GM18507 (cell line): ENCODE results near the gene MLLT1.

Source experiments
- DNase-seq: peaks from one replicate; pipeline ENCODE4 v3.0.0; 2011; ENCODE audit warnings: low read depth; ENCODE audit not compliant: insufficient read length; ENCODE audit errors: extremely low spot score
- FAIRE-seq: peaks from 2 replicates; lab custom pipeline; 2011; peaks lifted over from hg19 to GRCh38; lab: Jason Lieb, UNC

The MLLT1 gene

GRCh38 chr19:6216236-6216995 lies 63.4 kb downstream of the MLLT1 start:
- no peak for DNase-seq
- FAIRE-seq: no peak

GRCh38 chr19:6215701-6216235 lies 64.0 kb downstream of the MLLT1 start:
- FAIRE-seq (no peak), DNase-seq (no peak)

DNA sequence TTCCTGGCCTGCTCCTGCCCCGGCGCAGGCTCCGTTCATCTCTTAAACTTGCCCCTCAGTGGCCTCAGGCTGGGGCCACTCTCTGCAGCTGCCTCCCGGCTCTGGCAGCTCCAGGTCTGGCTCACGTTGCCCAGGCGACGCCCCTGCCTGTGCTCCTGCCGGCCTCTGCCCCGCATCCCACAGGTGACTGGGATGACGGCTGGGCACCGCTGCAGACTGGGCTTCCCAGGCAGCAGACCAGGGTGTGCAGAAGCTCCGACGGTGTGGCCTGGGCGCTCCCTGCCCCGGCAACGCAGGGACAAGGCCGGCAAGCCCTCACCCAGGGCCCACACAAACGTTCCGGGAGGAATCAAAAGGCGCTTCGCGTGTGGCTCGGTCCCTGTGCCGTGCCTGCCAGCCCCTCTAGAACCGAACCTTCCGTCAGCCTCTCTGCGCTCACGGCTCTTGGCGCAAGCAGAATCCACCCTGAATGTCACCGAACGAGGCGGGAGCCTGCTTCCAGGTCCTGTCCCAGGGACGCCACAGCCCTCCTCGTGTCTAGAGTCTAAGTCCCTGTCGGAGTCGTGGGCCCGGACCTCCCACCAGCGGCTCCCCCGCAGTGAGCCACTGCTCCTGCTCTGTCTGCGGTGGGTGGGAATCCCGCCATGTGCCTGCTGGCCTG lies 64.8 kb downstream of the MLLT1 start:
- no peak for DNase-seq
- no peak for FAIRE-seq

DNA sequence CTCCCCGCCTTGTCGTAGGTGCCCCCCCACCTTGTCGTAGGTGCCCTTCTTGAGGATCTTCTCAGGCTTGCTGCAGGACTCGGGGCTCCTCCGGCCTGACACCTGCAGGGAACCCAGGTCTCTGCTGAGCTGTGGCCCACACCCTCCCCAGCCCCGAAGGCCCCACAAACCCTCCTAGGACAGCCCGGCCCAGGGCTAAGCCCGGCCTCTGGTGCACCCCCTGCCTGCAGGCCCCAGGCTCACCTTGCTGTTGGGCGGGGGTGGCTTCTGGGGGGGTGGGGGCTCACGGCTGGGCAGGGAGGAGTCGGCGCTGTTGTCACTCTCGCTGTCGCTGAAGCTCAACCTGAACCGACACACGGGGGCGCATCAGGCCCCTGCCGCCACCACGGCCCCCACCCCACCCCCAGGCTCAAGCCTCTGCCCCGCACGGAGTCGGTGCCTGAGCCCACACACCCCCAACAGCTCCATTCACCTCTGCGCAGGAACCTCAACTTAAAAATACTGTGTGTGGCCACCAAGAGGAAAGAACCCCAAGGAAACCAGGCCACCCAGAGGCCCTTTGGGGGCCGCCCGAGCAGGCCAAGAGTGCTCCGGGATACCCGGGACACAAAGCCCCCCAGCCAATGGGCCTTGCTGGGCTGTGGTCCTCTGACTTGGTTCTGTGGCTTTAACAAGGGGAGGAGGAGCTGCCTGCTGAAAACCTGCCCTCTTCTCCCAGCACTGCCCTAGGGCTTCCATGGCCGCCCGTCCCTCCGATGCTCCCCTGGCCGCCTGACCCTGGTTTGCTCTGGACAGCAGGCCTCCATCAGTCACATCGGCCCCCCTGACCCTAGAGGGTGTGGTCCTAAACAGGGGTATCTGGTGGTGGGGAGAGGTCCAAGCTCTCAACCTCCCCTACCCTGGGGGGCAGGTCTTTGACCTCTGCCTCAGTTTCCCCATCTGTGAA lies 65.8 kb downstream of the MLLT1 start:
- DNase-seq (no peak), FAIRE-seq (no peak)

- DNase-seq (no peak), FAIRE-seq (no peak)
These were observed 66.5 kb downstream of the MLLT1 start for GRCh38 chr19:6213266-6213595.

DNA sequence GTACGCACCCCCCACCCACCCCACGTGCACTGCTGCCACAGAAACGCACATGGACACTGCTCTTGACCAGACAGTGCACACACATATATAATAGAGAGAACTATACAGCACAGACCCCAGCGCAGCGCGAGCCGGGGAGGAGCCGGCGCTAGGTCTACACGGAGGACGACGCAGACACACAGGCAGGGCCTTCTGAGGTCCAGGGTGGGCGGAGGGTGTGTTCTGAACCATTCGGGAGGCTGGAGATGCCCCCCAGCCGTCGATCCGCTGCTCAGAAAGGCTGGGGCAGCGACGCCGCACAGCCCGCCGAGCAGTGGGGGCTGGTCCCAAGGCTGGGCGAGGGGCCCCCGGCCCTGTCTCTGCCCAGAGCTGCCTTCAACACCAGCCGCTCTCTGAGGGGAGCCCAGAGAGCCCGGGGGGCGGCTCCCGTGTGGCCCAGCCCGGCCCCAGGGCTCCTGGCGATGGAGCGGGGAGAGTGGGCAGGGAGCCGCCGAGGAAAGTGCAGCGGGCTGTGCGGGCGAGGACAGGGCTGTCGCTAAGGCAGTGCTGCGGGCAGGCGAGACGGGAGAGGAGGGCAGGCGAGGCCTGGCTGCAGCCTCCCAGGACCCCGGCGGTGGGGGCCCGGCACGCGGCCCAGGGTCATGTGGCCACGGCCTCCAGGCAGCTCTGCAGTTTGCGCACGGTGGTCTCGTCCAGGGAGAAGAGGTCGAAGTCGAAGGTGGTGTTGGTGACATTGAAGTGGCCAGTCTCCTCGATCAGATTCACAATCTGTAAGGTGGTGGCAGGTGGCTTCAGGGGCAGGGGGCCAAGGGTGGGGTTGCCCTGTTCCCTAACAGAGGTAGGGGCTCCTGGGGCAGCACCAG lies 67.1 kb downstream of the MLLT1 start:
- no peak for FAIRE-seq
- no peak for DNase-seq

DNA sequence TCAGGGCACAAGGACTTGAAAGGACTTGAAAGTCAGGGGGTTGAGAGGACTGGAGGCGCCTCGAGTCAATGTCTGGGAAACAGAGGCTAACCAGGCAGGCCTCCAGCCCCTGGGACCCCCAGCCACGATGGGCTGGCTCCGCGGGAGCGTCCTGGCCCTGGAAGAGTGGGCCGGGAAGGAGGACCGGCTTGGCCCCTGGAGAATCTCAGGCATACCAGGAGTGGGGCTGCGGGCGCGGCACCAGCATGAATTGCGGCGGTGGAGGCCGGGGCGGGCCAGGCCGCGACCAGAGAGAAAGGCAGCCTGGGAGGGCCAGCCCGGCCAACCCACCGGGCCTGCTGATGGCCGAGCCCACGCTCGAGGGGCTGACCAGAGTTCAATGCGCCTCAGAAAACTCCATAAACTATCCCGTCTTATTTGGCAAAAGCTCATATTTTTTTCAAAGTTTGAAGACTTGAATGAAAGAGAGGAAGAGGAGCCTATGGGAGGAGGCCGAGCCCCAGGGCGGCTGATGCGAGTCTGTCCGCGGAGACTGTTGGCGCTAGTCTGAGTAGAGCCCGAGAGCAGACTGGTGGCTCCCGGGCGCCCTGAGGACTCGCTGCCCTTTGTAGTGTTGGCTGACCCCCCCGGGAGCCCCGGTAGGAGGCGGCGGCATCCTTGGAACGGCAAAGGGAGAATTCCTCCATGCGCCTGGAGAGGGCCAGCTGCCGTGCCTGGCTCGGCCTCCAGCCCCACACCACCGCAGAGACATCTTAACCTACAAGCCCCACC lies 68.0 kb downstream of the MLLT1 start:
- FAIRE-seq: no peak
- no peak for DNase-seq

DNA sequence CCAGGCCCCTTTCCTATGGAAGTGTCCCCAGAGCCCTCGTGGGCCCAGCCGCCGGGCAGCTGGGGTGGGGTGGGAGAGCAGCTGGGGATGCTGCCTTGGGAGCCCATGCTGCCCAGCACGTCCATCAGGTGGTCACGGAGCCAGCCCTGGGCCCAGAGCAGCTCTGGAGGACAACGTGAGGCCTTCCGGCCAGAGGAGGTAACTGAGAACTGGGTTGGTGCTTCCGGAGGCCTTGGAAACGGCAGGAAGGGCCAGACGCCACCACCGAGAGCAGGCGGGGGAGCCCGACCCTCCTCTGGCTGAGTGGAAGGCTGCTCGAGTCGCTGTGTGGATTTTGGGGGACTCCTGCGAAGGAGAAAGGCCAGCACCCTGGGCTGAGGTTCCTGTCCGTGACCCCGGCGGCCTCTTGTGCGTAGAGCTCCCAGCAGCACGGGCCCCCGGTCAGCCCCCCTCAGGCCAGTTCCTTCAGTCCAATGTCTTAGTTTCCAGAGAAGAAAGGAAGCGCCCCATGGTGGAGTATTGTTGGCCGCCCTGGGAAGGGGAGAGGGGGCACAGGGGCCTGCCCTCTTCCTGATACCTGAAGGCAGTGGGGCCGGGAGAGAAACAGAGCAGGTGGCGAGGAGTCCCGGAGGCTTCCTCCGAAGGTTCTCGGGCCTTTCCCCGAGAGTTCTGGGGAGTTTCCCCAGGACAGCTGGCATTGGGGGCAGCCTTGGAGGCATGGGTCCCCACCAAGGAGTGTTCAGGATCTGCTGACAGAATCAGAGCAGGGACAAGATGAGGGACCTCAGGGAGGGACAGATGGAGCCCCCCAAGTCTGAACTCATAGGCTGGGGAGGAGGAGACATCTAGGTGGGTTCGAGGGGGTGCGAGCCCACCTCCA lies 68.8 kb downstream of the MLLT1 start:
- FAIRE-seq (no peak), DNase-seq (no peak)

DNA sequence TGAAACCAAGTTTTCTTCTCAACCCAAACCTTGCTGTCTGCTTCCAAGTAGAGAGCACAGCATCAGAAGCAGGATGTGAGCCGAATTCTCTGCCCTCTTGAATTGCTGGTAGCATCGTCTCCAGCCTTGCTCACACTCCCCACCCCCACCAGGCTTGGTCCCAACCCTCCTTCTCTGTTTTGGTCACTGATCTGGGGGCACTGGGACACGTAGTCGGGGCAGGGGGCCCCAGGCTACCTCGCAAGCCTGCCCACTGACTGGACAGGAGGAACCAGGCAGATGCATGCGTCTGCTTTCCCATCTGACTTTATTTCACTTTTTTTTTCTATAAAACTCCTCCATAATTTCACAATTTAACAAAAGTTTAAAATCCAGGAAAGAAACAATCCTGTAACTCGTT lies 69.7 kb downstream of the MLLT1 start:
- DNase-seq (no peak), FAIRE-seq (no peak)

DNA sequence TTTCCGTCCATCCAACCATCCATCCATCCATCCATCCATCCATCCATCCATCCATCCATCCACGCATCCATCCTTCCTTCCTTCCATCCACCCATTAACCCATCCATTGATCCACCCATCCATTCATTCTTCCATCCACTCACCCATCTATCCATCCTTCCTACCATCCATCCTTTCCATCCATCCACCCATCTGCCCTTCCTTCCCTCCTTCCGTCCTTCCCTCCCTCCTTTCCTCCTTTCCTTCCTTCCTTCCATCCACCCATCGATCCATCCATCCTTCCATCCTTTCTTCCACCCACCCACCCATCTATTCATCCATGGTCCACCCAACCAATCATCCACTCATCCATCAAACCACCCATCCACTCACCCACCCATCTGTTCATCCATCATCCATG lies 70.1 kb downstream of the MLLT1 start:
- FAIRE-seq: no peak
- DNase-seq: no peak

- FAIRE-seq (no peak), DNase-seq (no peak)
These were observed 70.5 kb downstream of the MLLT1 start for GRCh38 chr19:6209233-6209632.

- FAIRE-seq (no peak), DNase-seq (no peak)
These were observed 74.7 kb downstream of the MLLT1 start for GRCh38 chr19:6204866-6205723.

DNA sequence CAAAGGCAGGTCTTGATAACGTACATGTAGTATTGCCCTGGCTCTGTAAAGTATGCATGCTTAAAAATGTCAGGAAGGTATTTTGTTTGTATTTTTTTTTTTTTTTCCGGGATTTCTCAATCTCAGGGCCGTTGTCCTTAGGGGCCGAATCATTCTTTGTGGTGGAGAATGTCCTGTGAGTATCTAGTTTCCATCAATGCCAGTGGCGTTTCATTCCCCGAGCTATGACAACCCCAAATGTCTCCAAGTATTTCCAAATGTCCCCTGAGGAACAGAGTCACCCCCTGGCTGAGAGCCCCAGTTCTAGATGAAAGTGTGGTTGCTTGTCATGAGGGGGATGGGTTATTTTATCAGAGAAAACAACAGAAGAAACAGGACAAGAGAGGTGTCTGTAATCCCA lies 75.6 kb downstream of the MLLT1 start:
- DNase-seq: no peak
- FAIRE-seq: peak; percentile 5

DNA sequence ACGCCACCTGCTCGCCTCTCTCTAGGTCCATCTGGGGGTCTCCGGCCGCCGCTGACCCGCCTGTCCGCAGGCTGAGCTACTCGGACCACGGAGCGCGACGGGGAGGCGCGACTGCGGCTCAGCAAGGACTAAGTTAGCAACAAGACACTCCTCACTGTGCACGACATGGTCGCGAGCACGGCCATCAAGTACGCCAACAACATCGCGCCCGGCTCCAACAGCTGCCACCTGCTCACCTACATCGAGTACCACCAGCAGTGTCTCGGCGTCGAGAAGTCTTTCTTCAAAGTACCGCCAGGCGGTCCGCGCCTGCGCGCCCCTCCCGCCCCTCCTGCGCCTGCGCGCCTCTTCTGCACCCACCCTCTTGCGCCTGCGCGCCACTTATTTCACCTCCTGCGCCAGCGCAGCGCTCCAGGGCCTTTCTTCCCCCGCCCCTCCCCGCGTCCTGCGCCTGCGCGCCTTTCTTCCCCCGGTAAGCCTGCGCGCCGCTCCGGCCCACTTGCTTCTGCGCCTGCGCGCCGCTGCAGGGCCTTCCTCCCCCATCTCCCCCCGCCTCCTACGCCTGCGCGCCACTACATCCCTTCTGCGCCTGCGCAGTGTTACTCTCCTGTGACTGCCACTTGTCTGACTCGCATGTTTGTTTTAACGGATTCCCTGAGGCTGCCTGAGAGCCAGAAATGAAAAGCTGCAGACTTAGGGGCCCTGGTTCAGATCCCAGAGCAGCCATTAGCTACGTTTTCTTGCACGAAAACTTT lies 80.4 kb downstream of the MLLT1 start:
- peak; percentile 98 for FAIRE-seq
- peak; percentile 99 for DNase-seq

GRCh38 chr19:6198896-6199239 lies 80.9 kb downstream of the MLLT1 start:
- FAIRE-seq: no peak
- no peak for DNase-seq

DNA sequence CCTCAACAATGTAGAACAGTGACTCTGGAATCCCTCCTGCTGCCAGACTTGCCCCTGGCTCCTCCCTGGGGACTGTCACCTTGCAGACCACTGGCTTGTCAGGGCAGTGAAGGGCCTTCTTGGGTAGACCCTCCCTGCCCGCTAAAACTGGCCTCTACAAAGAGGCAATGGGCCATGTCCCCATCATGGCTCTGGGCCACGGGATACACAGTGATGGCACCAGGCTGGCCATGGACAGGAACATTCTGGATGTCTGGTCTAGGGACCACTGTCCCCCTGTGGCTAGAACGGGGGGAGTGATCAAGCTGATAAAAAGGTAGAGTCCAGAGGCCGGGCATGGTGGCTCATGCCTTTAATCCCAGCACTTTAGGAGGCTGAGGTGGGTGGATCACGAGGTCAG lies 83.4 kb downstream of the MLLT1 start:
- no peak for FAIRE-seq
- DNase-seq: no peak
